DND-41 (cell line): ENCODE results near the gene GJD4.

ENCODE experiments used
- ATAC-seq: fragments of 200-7000 bp; cut with Tn5 transposase; 3 replicates; pipeline ENCODE4 v1.9.1; 2021; ENCODE audit warnings: low read depth; ENCODE audit not compliant: insufficient read depth
- DNase-seq: peaks from one replicate; pipeline ENCODE4 v3.0.0-alpha.2; 2020
- H2AFZ ChIP-seq: 2 replicates; pipeline ENCODE4 v1.6.0; 2012; ENCODE audit warnings: low read depth, low read length
- H3K27ac ChIP-seq: 2 replicates; pipeline ENCODE4 v1.5.1; 2012; ENCODE audit warnings: low read length, inconsistent platforms
- H3K27me3 ChIP-seq: fragments of 200-600 bp; sonication (generic); 2 replicates; pipeline ENCODE4 v1.6.0; 2012; ENCODE audit warnings: low read length, mild to moderate bottlenecking, inconsistent platforms; ENCODE audit not compliant: insufficient read depth, poor library complexity
- H3K36me3 ChIP-seq: 2 replicates; pipeline ENCODE4 v1.5.1; 2012; ENCODE audit warnings: low read length, inconsistent platforms; ENCODE audit not compliant: insufficient read depth
- H3K4me1 ChIP-seq: 2 replicates; pipeline ENCODE4 v1.5.1; 2012; ENCODE audit warnings: mild to moderate bottlenecking, low read length; ENCODE audit not compliant: insufficient read depth
- H3K4me2 ChIP-seq: 2 replicates; pipeline ENCODE4 v1.6.0; 2012; ENCODE audit warnings: mild to moderate bottlenecking, moderate library complexity, low read length, inconsistent platforms; ENCODE audit not compliant: insufficient read depth
- H3K4me3 ChIP-seq, 2 experiments: fragments of 200-600 bp in 1 of 2; shearing (Covaris generic) in 1 of 2; 2 replicates each; pipeline ENCODE4 v1.5.1; 2012 to 2016; ENCODE audit warnings: inconsistent platforms in 2 of 2, low read length in 2 of 2, mild to moderate bottlenecking in 2 of 2, low read depth in 1 of 2, moderate library complexity in 1 of 2
- H3K79me2 ChIP-seq: 2 replicates; pipeline ENCODE4 v1.6.0; 2012; ENCODE audit warnings: low read length, inconsistent platforms; ENCODE audit not compliant: insufficient read depth
- H3K9ac ChIP-seq: 2 replicates; pipeline ENCODE4 v1.6.0; 2012; ENCODE audit warnings: low read depth, mild to moderate bottlenecking, inconsistent platforms, low read length, moderate library complexity
- H3K9me3 ChIP-seq: 2 replicates; pipeline ENCODE4 v1.5.1; 2012; ENCODE audit warnings: low read length, moderate library complexity, mild to moderate bottlenecking, inconsistent platforms; ENCODE audit not compliant: insufficient read depth, severe bottlenecking
- H4K20me1 ChIP-seq: 2 replicates; pipeline ENCODE4 v1.6.0; 2012; ENCODE audit warnings: low read length; ENCODE audit not compliant: insufficient read depth
- CTCF ChIP-seq: IDR thresholded peaks from 2 replicates; pipeline ENCODE4 v1.5.1; 2012; ENCODE audit warnings: borderline replicate concordance, low read length, moderate library complexity, mild to moderate bottlenecking; ENCODE audit not compliant: poor library complexity, severe bottlenecking; ENCODE audit errors: extremely low read depth
- EZH2 ChIP-seq: IDR thresholded peaks from 3 replicates; pipeline ENCODE4 v1.6.1; 2012; ENCODE audit warnings: borderline replicate concordance, low read depth, mild to moderate bottlenecking, moderate library complexity, low read length, inconsistent platforms; ENCODE audit not compliant: severe bottlenecking

Gene GJD4

GRCh38 chr10:35584946-35585345 is 20.2 kb upstream of the GJD4 start:
- Histone ChIP-seq H3K9ac (no peak overlapping the region), H3K36me3 (no peaks in the 10 kb centered on the region), H3K4me3 (no peak overlapping the region), H3K4me2 (no peak overlapping the region), H3K9me3 (no peaks in the 10 kb centered on the region), H2AFZ (no peak overlapping the region), H3K4me1 (0 out of 2 replicates have a peak, but pooled peaks cover 4% of the 10 kb centered on the region), H3K79me2 (no peaks in the 10 kb centered on the region), H3K27ac (no peak overlapping the region), H3K27me3 (peaks cover 5% of the 10 kb centered on the region), H4K20me1 (no peaks in the 10 kb centered on the region)
- ATAC-seq: no peak
- DNase-seq: no peak
- TF ChIP-seq EZH2 (no peak), CTCF (no peak)

GRCh38 chr10:35585356-35585755 is 19.8 kb upstream of the GJD4 start:
- no peaks in the 10 kb centered on the region for H4K20me1 ChIP-seq
- no peak overlapping the region for H3K4me3 ChIP-seq
- no peak for DNase-seq
- H3K9ac ChIP-seq: no peak overlapping the region
- H3K4me2 ChIP-seq: no peak overlapping the region
- H3K79me2 ChIP-seq: no peaks in the 10 kb centered on the region
- peaks cover 5% of the 10 kb centered on the region for H3K27me3 ChIP-seq
- TF ChIP-seq CTCF: no peak
- no peak for TF ChIP-seq EZH2
- no peaks in the 10 kb centered on the region for H3K36me3 ChIP-seq
- H3K4me1 ChIP-seq: 0 out of 2 replicates have a peak, but pooled peaks cover 4% of the 10 kb centered on the region
- no peaks in the 10 kb centered on the region for H3K9me3 ChIP-seq
- ATAC-seq: no peak
- no peak overlapping the region for H3K27ac ChIP-seq
- H2AFZ ChIP-seq: no peak overlapping the region

GRCh38 chr10:35585903-35586535 is 19.1 kb upstream of the GJD4 start:
- H3K27ac ChIP-seq: no peak overlapping the region
- ATAC-seq: peak; percentile 88
- H3K4me2 ChIP-seq: no peak overlapping the region
- H3K27me3 ChIP-seq: peaks cover 5% of the 10 kb centered on the region
- H3K9me3 ChIP-seq: no peaks in the 10 kb centered on the region
- H4K20me1 ChIP-seq: no peaks in the 10 kb centered on the region
- TF ChIP-seq CTCF (no peak), EZH2 (no peak)
- no peaks in the 10 kb centered on the region for H3K36me3 ChIP-seq
- peak; percentile 42 for DNase-seq
- 0 out of 2 replicates have a peak, but pooled peaks cover 4% of the 10 kb centered on the region for H3K4me1 ChIP-seq
- H2AFZ ChIP-seq: no peak overlapping the region
- H3K4me3 ChIP-seq: no peak overlapping the region
- no peaks in the 10 kb centered on the region for H3K79me2 ChIP-seq
- no peak overlapping the region for H3K9ac ChIP-seq

- no peak overlapping the region for H3K4me2 ChIP-seq
- H3K36me3 ChIP-seq: no peaks in the 10 kb centered on the region
- H3K4me1 ChIP-seq: 0 out of 2 replicates have a peak, but pooled peaks cover 4% of the 10 kb centered on the region
- peaks cover 5% of the 10 kb centered on the region for H3K27me3 ChIP-seq
- DNase-seq (no peak), ATAC-seq (no peak)
- H2AFZ ChIP-seq: no peak overlapping the region
- no peak overlapping the region for H3K9ac ChIP-seq
- H3K27ac ChIP-seq: no peak overlapping the region
- no peaks in the 10 kb centered on the region for H3K79me2 ChIP-seq
- no peaks in the 10 kb centered on the region for H3K9me3 ChIP-seq
- TF ChIP-seq EZH2 (no peak), CTCF (no peak)
- H4K20me1 ChIP-seq: no peaks in the 10 kb centered on the region
- no peak overlapping the region for H3K4me3 ChIP-seq
Observed at GRCh38 chr10:35588836-35589235, 16.3 kb upstream of the GJD4 start.
